ENCODE measurements around the gene NCCRP1. TPM values are rescaled to one million over a fixed set of nuclear protein-coding genes. Genes with fewer than 3 reads are reported as not detected.

Gene NCCRP1
- total RNA-seq, 4 donors from 2014 or later = 208 to 737 (median 262) TPM

DNA sequence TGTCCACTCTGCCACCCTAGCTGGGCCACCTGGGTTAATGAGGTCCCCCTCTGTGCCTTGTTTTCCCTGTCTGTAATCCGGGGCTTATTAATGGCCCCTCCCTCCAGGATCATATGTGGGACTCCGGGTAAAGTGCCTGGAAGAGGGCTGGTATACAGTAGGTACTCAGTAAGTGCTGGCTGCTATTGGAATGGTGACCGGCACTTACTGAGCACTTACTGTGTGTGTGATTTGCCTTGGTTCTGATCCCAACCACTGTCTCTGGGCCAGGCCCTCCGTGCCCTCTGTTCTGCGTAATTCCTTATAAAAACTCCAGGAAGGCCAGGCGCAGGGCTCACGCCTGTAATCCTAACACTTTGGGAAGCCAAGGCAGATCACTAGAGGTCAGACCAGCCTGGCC lies 30.9 kb upstream of the NCCRP1 start:
- no peak for DNase-seq
- no peak overlapping the region for H3K4me3 ChIP-seq
- no peaks in the 10 kb centered on the region for H3K27me3 ChIP-seq
- peaks cover 0 to 28% (median 5%) of the 10 kb centered on the region in 3 donors for H3K36me3 ChIP-seq
- no peaks in the 10 kb centered on the region for H3K9me3 ChIP-seq
- H3K27ac ChIP-seq = peak overlapping the region in 3 of 4 donors; percentile 67 to 86 (median 82)
- TF ChIP-seq POLR2A (IDR thresholded peaks at IDR 0.05) (no peak), CTCF (IDR thresholded peaks at IDR 0.05) (no peak)
- peaks cover 30 to 72% (median 35%) of the 10 kb centered on the region in 3 donors for H3K4me1 ChIP-seq
- intact Hi-C loops (cut with DNase I) = no loop called here
- WGBS, 2 donors = 80 to 100% methylated on average over 1 to 4 of the region's 7 CpGs

- H3K9me3 ChIP-seq = no peaks in the 10 kb centered on the region
- H3K4me1 ChIP-seq = peaks cover 24 to 65% (median 28%) of the 10 kb centered on the region in 3 donors
- WGBS, 2 donors = 31 to 37% methylated on average over 2 to 7 of the region's 24 CpGs
- no peak for TF ChIP-seq CTCF (IDR thresholded peaks at IDR 0.05)
- no peak for TF ChIP-seq POLR2A (IDR thresholded peaks at IDR 0.05)
- peaks cover 0 to 37% (median 5%) of the 10 kb centered on the region in 3 donors for H3K36me3 ChIP-seq
- DNase-seq = no peak
- peak overlapping the region in 3 of 4 donors; percentile 25 to 52 (median 35) for H3K4me3 ChIP-seq
- intact Hi-C loops (cut with DNase I) = no loop called here
- H3K27me3 ChIP-seq = no peaks in the 10 kb centered on the region
- H3K27ac ChIP-seq = peak overlapping the region; percentile 67 to 86 (median 78)
Observed at GRCh38 chr19:39166571-39167391, 30.0 kb upstream of the NCCRP1 start.

GRCh38 chr19:39167461-39168257 lies 29.1 kb upstream of the NCCRP1 start:
- 59 to 92% methylated on average over 5 to 10 of the region's 25 CpGs for WGBS, 2 donors
- no peaks in the 10 kb centered on the region for H3K9me3 ChIP-seq
- peaks cover 2 to 46% (median 7%) of the 10 kb centered on the region in 3 donors for H3K36me3 ChIP-seq
- intact Hi-C loops (cut with DNase I) = no loop called here
- H3K27ac ChIP-seq = peak overlapping the region; percentile 67 to 86 (median 78)
- no peak for TF ChIP-seq POLR2A (IDR thresholded peaks at IDR 0.05)
- TF ChIP-seq CTCF (IDR thresholded peaks at IDR 0.05) = no peak
- H3K4me3 ChIP-seq = peak overlapping the region in 3 of 4 donors; percentile 25 to 52 (median 35)
- peaks cover 24 to 59% (median 28%) of the 10 kb centered on the region in 3 donors for H3K4me1 ChIP-seq
- H3K27me3 ChIP-seq = no peaks in the 10 kb centered on the region
- DNase-seq = no peak

DNA sequence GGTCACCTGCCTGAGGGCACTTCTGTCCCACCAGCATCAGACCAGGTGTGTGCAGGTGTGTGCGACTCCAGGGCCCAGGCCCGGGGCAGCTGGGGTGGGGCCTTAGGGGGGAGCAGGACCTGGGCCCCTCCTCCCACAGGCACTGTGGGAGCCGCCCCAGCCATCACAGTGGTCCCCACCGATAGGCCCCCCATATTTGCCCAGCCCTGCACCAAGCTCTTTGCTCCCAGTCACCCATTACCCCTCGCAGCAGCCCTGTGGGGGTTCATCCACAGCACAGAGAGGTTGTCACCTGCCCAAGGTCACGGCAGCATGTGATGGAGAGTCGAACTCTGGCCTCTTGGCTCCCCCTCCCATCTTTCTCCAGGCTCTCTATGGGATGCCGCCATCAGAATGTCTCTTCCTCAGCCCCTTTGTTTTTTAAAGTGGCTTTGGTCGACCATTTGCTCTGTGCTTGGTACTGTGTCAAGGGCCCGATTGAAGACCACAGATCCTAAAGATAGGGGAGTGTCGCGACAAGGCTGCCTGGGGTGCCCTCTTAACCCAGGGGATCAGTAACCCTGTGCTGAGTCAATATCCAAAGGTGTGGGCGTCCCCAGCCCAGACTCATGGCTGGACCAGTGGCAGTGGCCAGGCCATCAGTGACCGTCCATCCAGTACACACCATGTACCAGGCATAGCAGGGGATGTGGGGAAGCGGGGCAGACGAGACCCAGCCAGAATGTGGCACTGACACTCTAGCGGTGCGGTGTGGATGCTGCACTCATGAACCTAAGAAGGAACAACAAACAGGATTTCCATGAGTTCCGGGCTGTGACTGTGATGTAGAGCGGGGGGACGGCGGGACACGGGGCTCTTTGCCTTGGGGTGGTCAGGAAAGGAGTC lies 28.3 kb upstream of the NCCRP1 start:
- peak overlapping the region in 1 of 4 donors; percentile 82 for H3K27ac ChIP-seq
- H3K27me3 ChIP-seq = no peaks in the 10 kb centered on the region
- H3K36me3 ChIP-seq = peaks cover 9 to 54% (median 11%) of the 10 kb centered on the region in 3 donors
- WGBS, 2 donors = 85 to 97% methylated on average over 8 to 11 of the region's 23 CpGs
- DNase-seq = no peak
- H3K9me3 ChIP-seq = no peaks in the 10 kb centered on the region
- H3K4me1 ChIP-seq = peaks cover 24 to 55% (median 28%) of the 10 kb centered on the region in 3 donors
- H3K4me3 ChIP-seq = no peak overlapping the region
- no peak for TF ChIP-seq POLR2A (IDR thresholded peaks at IDR 0.05)
- TF ChIP-seq CTCF (IDR thresholded peaks at IDR 0.05) = no peak
- intact Hi-C loops (cut with DNase I) = no loop called here
